Right lobe of liver (tissue), 6 donors: ENCODE measurements around the gene ZNF574. TPM values are rescaled to one million over a fixed set of nuclear protein-coding genes. Genes with fewer than 3 reads are reported as not detected.
A peak's percentile ranks its signal among the peaks of the same experiment; 100 is the strongest.
"Not testable (repeated sequence)": the region's sequence is repeated elsewhere in the genome, so short reads cannot be mapped to it uniquely, and the experiment has no call there.

Experiments used
- ATAC-seq, 4 donors: fragments of 200-7000 bp; cut with Tn5 transposase; one replicate each; pipeline ENCODE4 v1.9.1; 2020; ENCODE audit warnings: mild to moderate bottlenecking in 4 of 4, moderate library complexity in 4 of 4
- DNase-seq, 3 donors: peaks; one replicate each; pipeline ENCODE4 v3.0.0-alpha.2; 2020
- H3K27ac ChIP-seq, 3 donors: fragments of 200-600 bp; one replicate each; pipeline ENCODE4 v1.8.0; 2022
- H3K27me3 ChIP-seq, 2 donors: fragments of 200-600 bp; one replicate each; pipeline ENCODE4 v1.8.0; 2022
- H3K36me3 ChIP-seq, 4 donors: fragments of 200-600 bp; sonication (generic) in 1 of 4; one replicate each; pipeline versions ENCODE4 v1.5.1 to v1.8.0; 2017 to 2022; ENCODE audit warnings: control low read depth in 1 of 4
- H3K4me1 ChIP-seq, 4 donors: fragments of 200-600 bp; sonication (generic) in 1 of 4; one replicate each; pipeline versions ENCODE4 v1.5.1 to v1.8.0; 2017 to 2022; ENCODE audit warnings: control low read depth in 1 of 4
- H3K4me3 ChIP-seq, 3 donors: fragments of 200-600 bp; one replicate each; pipeline ENCODE4 v1.8.0; 2022
- H3K9me3 ChIP-seq, 4 donors: fragments of 200-600 bp; sonication (generic) in 1 of 4; one replicate each; pipeline versions ENCODE4 v1.5.1 to v1.8.0; 2017 to 2022; ENCODE audit warnings: control low read depth in 1 of 4
- POLR2A ChIP-seq: fragments of 450-650 bp; IDR thresholded peaks from one replicate; pipeline ENCODE4 v1.6.1; 2017; ENCODE audit warnings: antibody characterized with exemption, mild to moderate bottlenecking
- WGBS: methylation state at CpG from one replicate; pipeline ENCODE4 v1.1.6; 2018; ENCODE audit warnings: low coverage, low lambda C conversion rate; ENCODE audit not compliant: insufficient coverage; ENCODE audit errors: missing lambda C conversion rate; 5-methylcytosine and 5-hydroxymethylcytosine counted together
- intact Hi-C, 2 donors: fragments of 100-400 bp; cut with DNase I; formaldehyde crosslinking; loops; one replicate each; pipeline versions ENCODE4 v1.11.2 to v1.14.1; 2022
- total RNA-seq, 6 experiments: library from RNA; depleted of rRNA in 2 of 6; stranded (reverse); fragments of >200 nt in 2 of 6; fragmentation: NEBNext Ultra II Directional in 3 of 6; extraction: Animal tissue kit (Norgen Biotek cat#: 25700) in 3 of 6; gene quantifications; one replicate each; pipeline versions ENCODE4 v1.1.0 to v1.2.4, GENCODE V29; 2016 to 2023
- TF ChIP-seq, protein P1 (sequence below), 4 donors: fragments of 200-600 bp in 3 of 4; fragments of 450-650 bp in 1 of 4; IDR thresholded peaks; one replicate each; pipeline versions ENCODE4 v1.5.1 to v1.8.0; 2016 to 2022; ENCODE audit warnings: antibody characterized with exemption in 4 of 4, mild to moderate bottlenecking in 2 of 4
- donor health status: DM: no; HTN: yes; CAD: no.
- donor health status: DM: no; HTN: no; CAD: no.
- donor health status: DM: no; HTN: no; CAD: no.
- donor health status: DM: no; HTN: yes; CAD: no.
- donor health status: DM: no; HTN: yes; CAD: no.

Gene ZNF574
- total RNA-seq, 6 experiments from 2014 or later = 4.3 to 5.8 (median 4.7) TPM

GRCh38 chr19:42033413-42033812 lies 42.6 kb upstream of the ZNF574 start:
- WGBS = 56% methylated on average over 5 of the region's 5 CpGs
- H3K36me3 ChIP-seq = no peaks in the 10 kb centered on the region
- H3K27ac ChIP-seq = no peak overlapping the region
- H3K27me3 ChIP-seq = no peaks in the 10 kb centered on the region
- ATAC-seq (no peak), DNase-seq (no peak)
- TF ChIP-seq POLR2A = no peak
- TF ChIP-seq, protein P1, sequence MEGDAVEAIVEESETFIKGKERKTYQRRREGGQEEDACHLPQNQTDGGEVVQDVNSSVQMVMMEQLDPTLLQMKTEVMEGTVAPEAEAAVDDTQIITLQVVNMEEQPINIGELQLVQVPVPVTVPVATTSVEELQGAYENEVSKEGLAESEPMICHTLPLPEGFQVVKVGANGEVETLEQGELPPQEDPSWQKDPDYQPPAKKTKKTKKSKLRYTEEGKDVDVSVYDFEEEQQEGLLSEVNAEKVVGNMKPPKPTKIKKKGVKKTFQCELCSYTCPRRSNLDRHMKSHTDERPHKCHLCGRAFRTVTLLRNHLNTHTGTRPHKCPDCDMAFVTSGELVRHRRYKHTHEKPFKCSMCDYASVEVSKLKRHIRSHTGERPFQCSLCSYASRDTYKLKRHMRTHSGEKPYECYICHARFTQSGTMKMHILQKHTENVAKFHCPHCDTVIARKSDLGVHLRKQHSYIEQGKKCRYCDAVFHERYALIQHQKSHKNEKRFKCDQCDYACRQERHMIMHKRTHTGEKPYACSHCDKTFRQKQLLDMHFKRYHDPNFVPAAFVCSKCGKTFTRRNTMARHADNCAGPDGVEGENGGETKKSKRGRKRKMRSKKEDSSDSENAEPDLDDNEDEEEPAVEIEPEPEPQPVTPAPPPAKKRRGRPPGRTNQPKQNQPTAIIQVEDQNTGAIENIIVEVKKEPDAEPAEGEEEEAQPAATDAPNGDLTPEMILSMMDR (IDR thresholded peaks at IDR 0.05) = no peak
- intact Hi-C loops = no loop called here
- no peaks in the 10 kb centered on the region for H3K4me1 ChIP-seq
- no peak overlapping the region for H3K4me3 ChIP-seq
- no peaks in the 10 kb centered on the region for H3K9me3 ChIP-seq

- TF ChIP-seq, protein P1 (IDR thresholded peaks at IDR 0.05) = peak; percentile 50 to 86 (median 74)
- H3K4me1 ChIP-seq, intact Hi-C loops, H3K9me3 ChIP-seq, H3K27ac ChIP-seq, H3K27me3 ChIP-seq, H3K36me3 ChIP-seq: not testable (repeated sequence)
- DNase-seq = peak in 1 of 3 donors; percentile 47
- peak; percentile 68 to 92 (median 74) for ATAC-seq
- WGBS = 16% methylated on average over 16 of the region's 17 CpGs
- peak overlapping the region in 1 of 3 donors; percentile 14 for H3K4me3 ChIP-seq
Measured at GRCh38 chr19:42034640-42035391, 41.1 kb upstream of the ZNF574 start.

DNA sequence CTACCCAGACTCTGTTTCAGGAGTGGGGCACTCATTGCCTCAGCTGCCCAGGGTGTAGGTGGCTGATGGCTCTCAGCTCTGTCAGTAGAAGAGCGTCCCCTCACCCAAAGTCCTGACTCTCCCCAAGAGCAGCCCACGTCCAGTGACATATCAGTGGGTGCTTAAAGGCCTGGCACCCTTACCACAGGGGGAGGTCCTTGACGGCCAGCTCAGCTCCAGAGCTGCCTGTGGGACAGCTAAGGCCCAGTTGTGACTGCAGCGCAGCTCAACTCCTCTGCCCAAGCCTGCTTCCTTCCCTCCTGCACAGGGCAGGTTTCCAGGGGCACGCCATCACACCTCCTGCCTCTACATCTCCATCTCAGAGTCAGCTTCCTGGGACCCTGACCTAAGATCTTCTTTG lies 38.3 kb upstream of the ZNF574 start:
- no peaks in the 10 kb centered on the region for H3K9me3 ChIP-seq
- H3K4me1 ChIP-seq = no peaks in the 10 kb centered on the region
- intact Hi-C loops = no loop called here
- H3K4me3 ChIP-seq = no peak overlapping the region
- ATAC-seq = no peak
- no peaks in the 10 kb centered on the region for H3K36me3 ChIP-seq
- TF ChIP-seq, protein P1 (IDR thresholded peaks at IDR 0.05) = no peak
- TF ChIP-seq POLR2A = no peak
- DNase-seq = no peak
- no peak overlapping the region for H3K27ac ChIP-seq
- 20% methylated on average over 1 of the region's 5 CpGs for WGBS
- no peaks in the 10 kb centered on the region for H3K27me3 ChIP-seq

- no peak for TF ChIP-seq POLR2A
- TF ChIP-seq, protein P1 (IDR thresholded peaks at IDR 0.05) = no peak
- Histone ChIP-seq H3K4me1 (no peaks in the 10 kb centered on the region), H3K4me3 (no peak overlapping the region), H3K9me3 (no peaks in the 10 kb centered on the region), H3K27ac (no peak overlapping the region), H3K36me3 (no peaks in the 10 kb centered on the region), H3K27me3 (no peaks in the 10 kb centered on the region)
- ATAC-seq (no peak), DNase-seq (no peak)
- WGBS = 90% methylated on average over 2 of the region's 6 CpGs
- intact Hi-C loops = no loop called here
Measured at GRCh38 chr19:42038666-42039065, 37.3 kb upstream of the ZNF574 start.

GRCh38 chr19:42040031-42040430 lies 35.9 kb upstream of the ZNF574 start:
- TF ChIP-seq POLR2A = no peak
- TF ChIP-seq, protein P1 (IDR thresholded peaks at IDR 0.05) = no peak
- no peak for ATAC-seq
- intact Hi-C loops = no loop called here
- no peaks in the 10 kb centered on the region for H3K9me3 ChIP-seq
- H3K4me3 ChIP-seq = no peak overlapping the region
- no peaks in the 10 kb centered on the region for H3K27me3 ChIP-seq
- H3K27ac ChIP-seq = no peak overlapping the region
- no peak for DNase-seq
- no peaks in the 10 kb centered on the region for H3K4me1 ChIP-seq
- no peaks in the 10 kb centered on the region for H3K36me3 ChIP-seq

- H3K27ac ChIP-seq, H3K9me3 ChIP-seq, ATAC-seq, H3K4me1 ChIP-seq, H3K36me3 ChIP-seq, intact Hi-C loops, H3K4me3 ChIP-seq, DNase-seq, H3K27me3 ChIP-seq: not testable (repeated sequence)
- 73% methylated on average over 4 of the region's 9 CpGs for WGBS
Measured at GRCh38 chr19:42040491-42040890, 35.5 kb upstream of the ZNF574 start.
